ENCODE data around the gene VPS37D.
"Not testable (repeated sequence)": the region's sequence is repeated elsewhere in the genome, so short reads cannot be mapped to it uniquely, and the experiment has no call there.

VPS37D gene

DNA sequence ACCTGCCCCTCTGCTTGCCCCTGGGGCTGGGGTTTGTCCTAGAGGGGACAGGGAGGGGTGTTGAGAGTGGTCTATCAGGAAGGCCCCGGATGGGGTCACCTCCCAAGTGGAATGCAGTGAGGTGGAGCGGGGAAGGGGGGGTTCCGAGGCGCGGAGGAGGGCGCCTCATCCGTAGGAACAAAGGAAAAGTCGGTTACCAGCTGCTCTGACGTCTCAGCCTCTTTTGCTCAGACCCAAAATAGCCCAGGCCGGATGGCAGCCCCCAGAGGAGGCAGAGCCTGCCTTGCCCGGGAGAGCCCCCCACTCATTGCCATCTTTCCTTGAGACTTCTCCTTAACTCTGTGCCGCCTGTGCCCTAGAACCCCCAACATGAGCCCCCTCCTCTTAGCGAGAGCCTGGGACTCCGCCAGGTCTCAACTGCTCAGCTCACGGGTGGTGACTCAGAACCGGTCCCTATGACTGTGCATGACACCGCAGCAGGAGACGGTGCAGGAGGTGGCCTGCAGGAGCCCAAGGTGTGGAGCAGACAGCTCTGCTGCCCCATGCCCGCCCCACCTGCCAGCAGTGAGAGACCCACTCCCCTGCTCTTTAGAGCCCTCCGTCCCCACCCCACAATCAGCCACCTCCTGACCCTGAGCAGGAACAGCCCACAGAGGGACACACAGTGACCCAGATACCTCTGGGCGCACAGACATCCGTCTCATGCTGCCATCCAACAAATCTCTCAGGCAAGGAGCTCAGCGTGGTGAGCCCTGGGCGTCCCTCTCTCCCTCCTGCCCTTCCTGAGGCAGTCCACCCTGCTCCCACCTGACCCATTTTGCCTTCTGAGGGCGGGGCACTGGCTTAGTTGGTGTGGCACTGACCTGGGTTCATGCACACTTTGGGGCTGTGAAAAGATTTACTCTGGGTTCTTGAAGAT lies 38.8 kb downstream of the VPS37D start:
- no peak for DNase-seq (ENCODE audit: low read depth)

DNA sequence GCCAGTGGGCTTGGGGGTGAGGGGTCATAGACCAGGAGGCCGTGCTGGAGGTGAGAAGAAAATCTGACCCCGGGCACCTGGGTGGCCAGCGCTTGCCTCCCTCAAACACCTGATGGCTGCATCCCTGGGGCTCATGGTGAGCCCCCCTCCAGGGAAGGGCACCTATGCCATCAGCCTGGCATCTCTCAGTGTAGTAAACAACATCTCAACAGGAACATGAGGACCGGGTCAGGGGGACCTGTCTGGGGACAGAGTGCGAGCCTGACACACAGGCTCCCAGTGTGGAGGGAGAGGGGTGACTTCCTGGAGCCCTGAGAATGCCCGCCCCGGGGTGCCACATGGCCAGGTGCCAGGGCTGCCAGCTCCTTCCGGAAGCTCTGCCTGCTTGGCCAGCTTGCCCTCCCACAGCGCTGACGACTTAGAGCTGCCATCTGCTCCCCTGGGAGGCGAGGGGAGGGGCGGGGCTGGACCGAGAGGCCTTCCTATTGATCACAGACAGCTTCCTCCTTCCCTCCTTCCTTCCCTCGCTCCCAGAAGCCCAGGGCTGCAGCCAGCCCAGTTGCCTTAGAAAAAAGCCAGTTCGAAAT lies 39.5 kb downstream of the VPS37D start:
- DNase-seq (ENCODE audit: low read depth), result no peak

DNA sequence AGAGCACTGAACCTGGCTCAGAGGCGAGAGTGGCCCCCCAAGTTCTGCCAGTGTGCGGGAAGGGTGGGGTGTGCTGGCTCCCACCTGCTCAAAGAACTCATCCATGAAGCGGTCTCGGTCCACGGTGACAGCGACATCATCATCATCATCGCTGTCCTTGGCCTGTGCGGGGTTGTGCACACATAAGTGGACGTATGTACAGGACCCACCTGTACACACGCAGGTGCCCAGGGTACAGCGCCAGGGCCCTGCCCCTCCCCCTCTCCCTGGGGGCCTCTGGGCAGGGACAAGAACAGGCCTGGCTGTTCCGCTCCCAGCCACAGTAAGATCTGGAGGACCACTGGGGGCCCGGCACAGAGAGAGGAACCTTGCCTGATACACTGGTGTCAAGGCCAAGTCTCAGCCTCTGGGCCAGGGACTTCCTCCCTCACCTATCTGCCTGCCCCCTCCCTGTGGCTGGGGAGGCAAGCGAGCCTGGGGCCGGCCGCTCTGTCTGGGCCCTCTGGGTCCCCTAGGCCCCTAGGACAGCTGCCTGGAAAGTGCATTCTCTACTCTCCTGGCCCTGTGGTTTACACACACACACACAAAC lies 41.4 kb downstream of the VPS37D start:
- DNase-seq (ENCODE audit: low read depth), result no peak

DNA sequence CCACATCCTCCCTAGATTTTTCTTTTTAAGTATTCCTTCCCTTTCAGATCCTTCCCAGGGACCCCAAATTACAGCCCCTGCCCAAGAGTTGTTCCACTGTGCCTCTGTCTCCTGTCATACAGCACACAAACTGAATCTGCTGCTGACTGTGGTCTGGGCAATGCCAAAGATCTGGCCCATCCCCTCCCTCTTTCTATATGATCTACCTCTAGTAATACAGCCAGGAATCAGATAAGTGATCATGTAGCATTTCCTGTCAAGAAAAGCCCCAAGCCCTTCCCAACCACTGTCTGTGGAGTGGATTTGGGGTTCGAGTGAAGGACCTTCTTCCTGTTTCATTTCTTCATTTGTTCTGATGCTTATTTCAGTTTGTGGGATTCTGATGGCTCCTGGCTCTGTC lies 45.1 kb downstream of the VPS37D start:
- no peak for DNase-seq (ENCODE audit: low read depth)

DNA sequence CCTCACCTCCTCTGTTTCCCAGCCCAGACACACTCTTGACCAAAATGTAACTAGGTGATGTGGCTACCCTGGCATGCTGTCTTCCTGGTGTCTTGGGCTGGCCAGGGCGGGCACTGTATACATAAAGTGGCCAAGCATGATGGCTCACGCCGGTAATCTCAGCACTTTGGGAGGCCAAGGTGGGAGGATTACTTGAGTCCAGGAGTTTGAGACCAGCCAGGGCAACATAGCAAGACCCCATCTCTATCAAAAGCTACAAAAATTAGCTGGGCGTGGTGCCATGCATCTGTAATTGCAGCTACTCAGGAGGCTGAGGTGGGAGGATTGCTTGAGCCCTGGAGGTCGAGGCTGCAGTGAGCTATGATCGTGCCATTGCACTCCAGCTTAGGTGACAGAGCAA lies 45.7 kb downstream of the VPS37D start:
- DNase-seq (ENCODE audit: low read depth), result not testable (repeated sequence)

DNA sequence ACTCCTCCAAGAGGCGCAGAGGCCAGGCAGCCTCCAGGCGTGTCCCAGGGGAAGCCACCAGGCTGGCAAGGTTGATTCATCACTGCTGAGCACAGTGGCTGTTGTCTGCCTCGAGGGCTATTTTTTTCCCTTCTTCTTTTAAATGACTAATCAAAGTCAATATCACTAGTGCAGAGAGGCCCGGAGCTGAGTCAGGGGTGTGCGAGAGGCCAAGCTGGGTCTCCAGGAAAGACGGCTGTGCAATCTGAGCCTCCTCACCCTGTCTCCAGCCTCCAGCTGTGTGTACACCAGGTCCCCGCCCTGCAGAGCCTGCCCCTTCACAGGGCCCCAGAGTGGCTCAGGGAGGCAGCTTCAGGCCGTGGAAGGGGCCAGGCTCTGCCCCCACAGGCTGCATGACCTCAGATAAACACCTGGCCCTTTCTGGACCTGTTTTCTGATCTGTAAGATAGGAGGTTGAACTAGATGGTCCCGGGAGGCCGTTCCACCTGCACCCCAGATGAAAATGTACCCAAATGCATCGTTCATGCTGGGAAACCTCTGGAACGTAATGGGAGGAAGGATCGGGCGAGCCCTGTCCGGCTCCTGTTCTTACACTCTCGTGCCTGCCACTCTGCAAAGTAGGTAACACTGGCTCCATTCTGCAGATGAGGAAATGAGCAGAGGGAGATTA lies 48.2 kb downstream of the VPS37D start:
- no peak for DNase-seq (ENCODE audit: low read depth)

DNA sequence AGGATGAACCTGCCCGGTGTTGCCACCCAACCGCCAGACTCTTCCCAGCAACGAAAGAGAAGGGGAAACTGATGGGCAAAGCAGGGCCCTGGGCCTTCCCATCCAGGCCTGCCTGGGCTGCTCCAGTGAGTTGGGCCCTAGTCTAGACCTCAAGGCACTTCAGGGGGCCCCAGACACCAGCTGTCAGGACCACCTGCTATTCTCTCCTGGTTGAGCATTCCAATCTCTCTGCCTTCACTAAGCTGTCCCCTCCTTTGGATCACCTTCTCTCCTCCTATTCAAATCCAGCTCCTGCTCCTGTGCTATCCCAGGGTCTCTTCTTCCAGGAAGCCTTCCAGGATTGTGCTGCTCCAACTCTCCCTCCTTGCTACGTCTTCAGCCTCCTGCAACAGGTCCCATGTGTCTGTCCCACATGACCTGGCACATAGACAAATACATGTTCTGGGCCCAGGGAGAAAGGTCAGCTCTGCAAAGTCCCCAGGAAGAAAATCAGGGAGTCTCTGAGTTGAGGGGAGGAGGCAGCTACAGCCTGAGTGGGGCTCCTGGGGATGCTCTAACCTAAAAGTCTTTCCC lies 48.8 kb downstream of the VPS37D start:
- no peak for DNase-seq (ENCODE audit: low read depth)

DNA sequence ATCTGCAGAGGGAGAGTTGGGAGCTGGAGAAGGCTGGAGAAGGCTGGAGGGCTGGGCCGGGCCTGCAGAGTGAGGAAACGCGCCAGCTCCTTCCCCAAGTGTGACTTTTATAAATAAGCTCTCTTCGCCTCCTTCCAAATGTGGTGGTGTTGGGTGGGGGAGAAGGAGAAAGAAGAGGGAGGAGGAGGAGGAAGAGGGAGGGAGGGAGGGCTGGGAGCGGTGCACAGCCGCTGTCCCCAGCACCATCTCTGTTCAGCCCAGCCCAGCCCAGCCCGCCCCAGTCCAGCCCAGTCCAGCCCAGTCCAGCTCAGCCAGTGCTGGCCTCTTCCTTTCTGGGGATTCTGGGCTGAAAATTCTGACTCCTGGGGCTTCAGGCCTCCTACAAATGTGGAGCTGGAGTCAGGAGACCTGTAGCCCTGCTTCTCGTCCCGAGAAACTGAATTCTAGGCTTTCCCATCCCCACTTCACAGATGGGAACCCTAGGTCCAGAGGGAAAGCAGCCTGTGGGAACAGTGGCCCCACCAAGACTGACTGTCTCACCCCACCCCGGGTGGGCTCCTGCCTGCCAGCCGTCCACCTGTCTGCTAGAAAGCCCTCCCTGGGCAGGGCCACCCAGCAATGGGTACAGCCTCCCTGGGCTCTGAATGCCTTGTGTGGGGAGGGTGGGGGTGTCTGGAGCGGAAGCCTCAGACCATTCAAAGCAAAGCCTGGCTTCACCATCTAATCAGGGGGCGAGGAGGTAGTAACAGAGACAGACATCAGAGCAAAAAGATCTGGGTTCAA lies 49.6 kb downstream of the VPS37D start:
- DNase-seq (ENCODE audit: low read depth), result no peak

DNA sequence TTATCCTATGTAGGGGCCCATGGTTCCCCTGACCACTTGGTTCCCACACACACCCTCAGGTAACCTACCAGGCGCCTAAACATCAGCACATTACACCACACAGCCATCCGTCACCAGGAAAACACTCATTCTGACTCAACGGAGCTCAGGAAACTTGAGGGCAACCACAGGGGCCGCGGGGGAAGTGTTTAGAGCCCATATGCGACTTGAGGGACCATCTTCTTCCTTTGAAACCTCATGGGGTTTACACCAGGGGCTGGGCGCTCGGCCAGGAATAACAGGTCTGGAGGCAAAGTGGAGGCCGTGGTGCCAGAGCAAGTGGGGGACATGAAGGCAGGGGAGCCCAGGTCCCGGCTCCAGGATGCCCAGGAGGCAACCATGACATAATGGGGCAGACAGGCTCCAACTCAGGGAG lies 50.4 kb downstream of the VPS37D start:
- peak; percentile 77 for DNase-seq (ENCODE audit: low read depth)

DNA sequence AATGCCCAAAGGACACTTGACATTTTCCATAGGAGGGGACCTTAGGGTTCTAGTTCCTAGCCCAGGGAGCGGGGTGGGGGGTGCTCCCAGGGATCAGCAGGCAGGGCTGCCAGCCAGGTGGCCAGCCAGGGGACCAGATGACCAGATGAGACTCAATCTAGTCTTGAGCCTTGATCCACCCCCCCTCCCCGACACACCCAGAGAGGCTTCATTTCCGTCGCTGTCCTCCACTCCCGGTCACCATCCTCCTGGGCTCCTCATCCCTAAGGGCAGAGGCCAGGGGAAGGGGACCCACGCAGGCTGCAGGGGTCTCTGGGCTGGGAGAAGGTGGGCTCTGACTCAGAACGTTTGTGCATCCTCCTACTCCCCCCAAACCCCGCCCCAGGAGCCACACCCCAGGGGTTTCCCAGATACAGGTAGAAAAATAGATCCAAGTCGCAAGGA lies 50.8 kb downstream of the VPS37D start:
- DNase-seq (ENCODE audit: low read depth), result peak; percentile 34

DNA sequence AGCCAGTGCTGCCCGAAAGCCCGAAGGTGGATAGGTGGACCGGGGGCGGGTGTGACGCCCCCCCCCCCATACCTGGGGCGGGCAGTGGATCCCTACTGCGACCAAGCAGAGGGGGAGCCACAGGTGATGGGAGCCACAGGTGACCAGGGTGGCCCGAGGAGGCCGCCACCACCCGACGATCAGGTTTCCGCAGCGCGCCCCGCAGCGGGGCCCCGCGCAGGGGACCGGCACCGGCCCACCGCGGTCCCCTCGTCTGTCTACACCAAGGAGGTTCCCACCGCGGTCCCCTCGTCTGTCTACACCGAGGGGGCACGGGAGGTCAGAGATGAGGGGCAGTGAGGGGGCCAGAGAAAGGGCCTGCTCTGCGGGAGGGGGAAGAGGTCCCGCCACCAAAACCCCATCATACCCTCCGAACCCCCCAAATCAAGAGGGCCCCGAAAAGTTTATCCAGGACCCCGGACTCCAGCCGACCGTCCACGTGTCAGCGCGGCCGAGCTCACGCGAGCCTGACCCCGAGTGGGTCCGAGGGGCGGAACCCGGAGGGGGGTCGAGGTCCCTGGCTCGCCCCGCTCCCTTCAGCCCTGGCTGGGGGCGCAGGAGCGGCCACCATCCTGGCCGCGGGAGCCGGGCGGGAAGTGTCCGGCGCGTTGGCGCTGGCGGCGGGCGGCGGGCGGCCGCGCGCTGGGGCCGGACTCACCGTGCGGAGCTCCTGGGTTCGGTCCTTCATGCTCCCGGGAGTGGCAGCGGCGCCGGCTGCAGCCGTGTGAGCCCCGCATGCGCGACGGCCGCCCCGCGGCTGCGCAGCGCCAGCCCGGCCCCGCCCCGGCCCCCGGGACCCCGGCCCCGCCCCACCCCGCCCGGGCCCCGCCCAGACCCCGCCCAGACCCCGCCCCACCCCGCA lies 51.5 kb downstream of the VPS37D start, which contains the start of gene STX1A:
TSS of gene STX1A (minus strand) at position 765 of the 901 bp plus-strand sequence. CDS start at position 727, 38 bp downstream.
- peak; percentile 53 for DNase-seq (ENCODE audit: low read depth)

DNA sequence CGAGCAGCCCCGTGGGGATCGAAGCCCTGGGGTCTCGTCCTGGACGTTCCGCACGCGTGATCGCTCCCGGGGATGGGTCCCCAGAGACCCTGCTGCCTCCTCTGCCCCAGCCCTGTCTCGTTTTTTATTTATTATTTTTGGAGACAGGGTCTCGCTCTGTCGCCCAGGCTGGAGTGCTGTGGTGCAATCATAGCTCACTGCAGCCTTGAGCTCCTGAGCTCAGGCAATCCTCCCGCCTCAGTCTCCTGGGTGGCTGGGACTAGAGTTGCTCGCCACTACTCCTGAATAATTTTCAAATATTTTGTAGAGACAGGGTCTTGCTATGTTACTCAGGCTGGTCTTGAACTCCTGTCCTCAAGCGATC lies 52.2 kb downstream of the VPS37D start:
- DNase-seq (ENCODE audit: low read depth), result no peak

DNA sequence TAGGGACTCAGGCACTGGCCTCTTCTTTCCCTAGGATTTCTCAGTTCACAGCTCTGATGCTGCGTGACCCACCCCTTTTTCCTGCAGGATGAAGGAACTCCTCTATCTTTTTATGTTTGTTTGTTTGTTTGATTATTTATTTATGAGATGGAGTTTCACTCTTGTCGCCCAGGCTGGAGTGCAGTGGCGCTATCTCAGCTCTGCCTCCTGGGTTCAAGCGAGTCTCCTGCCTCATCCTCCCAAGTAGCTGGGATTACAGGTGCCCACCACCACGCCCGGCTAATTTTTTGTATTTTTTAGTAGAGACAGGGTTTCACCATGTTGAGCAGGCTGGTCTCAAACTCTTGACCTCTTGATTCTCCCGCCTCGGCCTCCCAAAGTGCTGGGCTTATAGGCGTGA lies 52.8 kb downstream of the VPS37D start:
- DNase-seq (ENCODE audit: low read depth), result not testable (repeated sequence)

DNA sequence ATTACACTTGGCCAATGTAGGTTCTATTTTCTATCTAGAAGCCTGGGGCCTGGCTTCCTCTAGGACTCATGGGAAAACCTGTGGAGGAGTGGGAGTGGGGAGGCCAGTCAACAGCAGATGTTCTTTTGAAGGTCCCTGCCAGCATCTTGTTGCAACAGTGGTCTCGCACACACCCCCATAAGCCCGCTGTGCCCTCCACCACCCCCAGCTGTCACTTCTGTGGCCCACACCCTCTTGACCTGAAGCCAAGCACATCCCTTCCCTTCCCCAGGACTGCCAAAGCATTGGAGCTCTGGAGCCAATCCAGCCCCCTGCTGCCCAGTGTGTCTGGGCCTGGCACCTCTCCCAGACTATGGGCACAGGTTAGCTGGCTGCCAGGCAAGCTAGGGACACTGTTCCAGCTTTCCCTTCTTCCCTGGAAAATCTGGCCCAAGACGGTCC lies 53.8 kb downstream of the VPS37D start:
- DNase-seq (ENCODE audit: low read depth), result no peak
